Renal cortex interstitium (tissue), 11 donors: ENCODE data around the gene ZNF319. TPM values are rescaled to one million over a fixed set of nuclear protein-coding genes. Genes with fewer than 3 reads are reported as not detected.
"Not testable (repeated sequence)": the region's sequence is repeated elsewhere in the genome, so short reads cannot be mapped to it uniquely, and the experiment has no call there.

Experiments used
- DNase-seq, 11 donors: peaks; one replicate each; pipeline ENCODE4 v3.0.0-alpha.2; 2013; ENCODE audit warnings: low read depth in 9 of 11, low spot score in 4 of 11; ENCODE audit errors: extremely low read depth in 1 of 11
- polyA plus RNA-seq, 3 donors: library from polyadenylated mRNA; unstranded; fragments of 120-200 nt; gene quantifications; one replicate each; pipeline ENCODE4 v1.2.1, GENCODE V29; 2013; ENCODE audit not compliant: insufficient read length in 3 of 3

Gene ZNF319
- polyA plus RNA-seq, 3 donors: 9.2 to 12.8 (median 9.9) TPM

DNA sequence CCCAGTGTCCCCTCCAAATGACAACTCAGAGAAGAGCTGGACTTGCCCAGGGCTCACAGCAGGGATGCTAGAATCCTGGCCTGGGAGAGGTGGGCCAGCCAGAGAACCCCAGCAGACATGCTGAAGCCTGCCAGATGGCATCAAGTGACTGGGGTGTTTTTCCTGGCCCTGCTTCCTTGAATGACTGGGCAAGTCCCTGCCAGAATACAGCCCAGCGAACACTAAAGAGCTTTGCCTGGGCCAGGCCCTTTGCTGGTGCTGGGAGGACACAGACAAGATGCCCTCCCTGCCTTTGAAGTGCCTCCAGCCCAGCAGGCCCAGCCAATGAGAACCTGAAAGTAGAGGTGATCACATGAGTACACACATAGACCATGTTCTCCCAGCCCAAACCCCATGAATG is 11.5 kb downstream of the ZNF319 start:
- no peak for DNase-seq

DNA sequence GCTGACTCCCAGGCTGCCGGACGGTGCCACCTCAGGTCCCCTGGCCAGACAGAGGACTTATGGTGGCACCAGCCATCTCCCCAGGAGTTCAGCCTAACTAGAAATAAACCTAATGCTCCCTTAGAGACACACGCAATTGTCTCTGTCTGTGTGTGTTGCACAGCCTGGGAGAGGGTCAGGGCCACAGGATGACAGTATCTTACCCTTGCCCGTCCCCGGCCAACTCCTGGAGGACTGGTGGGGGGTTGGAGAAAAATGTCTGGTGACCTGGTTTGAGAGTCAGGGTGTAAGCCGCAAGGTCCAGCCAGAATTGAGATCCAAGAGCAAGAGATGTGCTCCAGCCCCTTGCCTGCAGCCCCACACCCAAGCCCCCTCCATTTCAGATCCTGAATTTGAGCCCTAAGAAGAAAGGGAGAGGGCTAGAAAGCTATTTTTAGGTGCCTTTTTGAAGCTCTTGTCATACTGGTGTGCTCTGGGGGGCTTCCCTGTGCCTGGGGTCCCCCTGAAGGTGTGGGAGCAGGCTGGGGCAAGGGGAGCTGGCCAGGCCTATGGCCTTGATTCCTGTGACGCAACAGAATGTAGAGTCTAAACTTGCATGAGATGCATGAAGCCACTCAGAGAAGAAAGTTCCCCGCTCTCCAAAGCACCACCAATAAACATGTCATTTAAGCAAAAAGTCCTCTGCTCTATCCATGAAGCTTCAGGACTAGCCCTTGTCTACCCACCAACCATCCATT is 12.9 kb downstream of the ZNF319 start:
- no peak for DNase-seq

DNA sequence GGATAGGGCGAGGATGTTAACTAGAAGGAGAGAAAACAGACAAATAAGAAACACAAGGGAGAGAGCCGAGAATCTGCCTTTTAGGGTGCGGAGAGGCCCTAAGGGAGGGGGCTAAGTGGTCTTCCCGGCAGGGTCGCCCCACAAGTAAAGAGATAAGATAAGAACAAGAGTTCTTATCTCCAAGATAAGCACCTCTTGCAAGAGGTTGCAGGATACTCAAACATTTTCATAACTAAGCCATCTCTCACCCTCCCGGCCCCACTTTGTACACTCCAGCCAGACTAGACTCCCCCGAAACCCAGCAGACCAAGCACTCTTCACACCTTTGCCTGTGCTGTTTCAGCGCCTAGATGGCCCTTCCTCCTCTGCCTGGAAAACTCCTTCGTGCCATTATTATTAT is 14.3 kb downstream of the ZNF319 start:
- DNase-seq: no peak

DNA sequence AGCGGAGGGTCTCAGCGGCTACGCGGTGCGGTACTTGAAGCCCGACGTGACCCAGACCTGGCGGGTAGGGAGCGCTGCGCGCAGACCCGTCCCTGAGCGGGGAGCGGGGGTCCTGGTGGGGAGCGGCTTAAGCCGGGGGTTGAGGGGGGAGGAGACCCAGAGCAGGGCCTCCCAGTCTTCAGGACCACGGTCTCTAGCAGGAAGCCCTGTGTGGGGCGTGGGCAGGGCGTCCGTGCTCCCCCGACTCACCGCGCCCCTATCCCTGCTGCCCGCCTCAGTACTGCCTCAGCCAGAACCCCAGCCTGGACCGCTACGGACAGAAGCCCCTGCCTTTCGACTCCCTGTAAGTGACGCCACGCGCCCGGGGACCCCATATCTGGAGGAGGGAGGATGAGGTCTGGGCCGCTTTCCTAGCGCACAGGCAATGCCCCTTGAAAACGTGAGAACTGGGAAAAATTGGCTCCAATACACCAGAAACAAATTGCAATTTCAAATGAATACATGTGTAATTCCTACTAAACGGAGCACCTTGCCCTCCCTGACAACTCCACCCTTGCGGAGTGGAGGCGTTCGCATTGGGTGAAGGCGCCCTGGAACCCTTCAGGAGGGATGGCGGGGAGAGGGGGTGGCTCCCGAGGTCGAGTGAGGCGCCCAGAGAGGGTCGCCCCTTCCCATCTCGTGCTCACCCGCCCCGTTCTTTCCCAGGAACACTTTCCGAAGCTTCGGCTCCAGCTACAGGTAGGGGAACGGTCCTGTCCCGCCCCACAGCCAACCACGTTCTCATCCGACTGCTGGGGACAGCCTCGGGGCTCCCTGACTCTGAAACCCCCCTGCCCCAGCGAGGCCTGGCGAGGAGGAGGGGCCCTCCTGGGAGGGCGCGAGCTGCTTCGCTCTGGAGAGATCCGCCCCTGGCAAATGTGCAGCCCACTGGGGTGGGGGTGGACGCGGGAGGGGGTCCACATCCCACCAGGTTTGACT is 15.0 kb downstream of the ZNF319 start:
- DNase-seq: no peak

DNA sequence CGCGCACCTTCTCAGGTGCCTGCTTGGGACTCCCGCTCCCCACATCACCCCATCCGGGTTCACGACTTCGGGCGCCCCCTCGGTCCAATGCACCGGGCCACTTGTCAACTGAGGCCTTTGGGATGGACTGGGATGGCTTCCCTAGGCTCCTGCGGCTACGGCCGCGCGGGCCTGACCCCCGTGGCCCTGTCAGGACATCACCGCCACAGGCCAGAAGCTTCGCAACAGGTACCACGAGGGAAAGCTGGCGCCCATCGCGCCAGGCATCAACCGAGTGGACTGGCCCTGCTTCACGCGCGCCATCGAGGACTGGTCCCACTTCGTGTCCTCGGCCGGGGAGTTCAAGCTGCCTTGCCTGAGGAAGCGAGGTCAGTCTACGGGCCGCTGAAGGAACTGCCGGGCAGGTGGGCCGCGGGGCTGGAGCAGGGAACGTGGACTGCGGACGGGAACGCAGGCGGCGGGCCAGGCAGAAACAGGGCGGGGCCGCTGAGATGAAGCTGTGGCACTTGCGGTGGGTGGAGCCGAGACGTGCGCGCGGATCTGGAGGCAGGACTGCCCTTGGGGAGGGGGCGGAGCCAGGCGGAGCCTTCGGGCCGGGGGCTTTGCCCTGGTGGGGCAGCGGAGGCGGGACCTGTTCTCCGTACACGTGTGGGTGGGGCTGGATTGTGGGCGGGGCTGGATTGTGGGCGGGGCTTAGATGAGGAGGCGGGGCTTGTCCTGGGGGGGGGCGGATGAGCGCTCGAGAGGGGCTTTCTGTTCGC is 15.8 kb downstream of the ZNF319 start:
- DNase-seq: peak in 9 of 11 donors; percentile 62 to 80 (median 74)

DNA sequence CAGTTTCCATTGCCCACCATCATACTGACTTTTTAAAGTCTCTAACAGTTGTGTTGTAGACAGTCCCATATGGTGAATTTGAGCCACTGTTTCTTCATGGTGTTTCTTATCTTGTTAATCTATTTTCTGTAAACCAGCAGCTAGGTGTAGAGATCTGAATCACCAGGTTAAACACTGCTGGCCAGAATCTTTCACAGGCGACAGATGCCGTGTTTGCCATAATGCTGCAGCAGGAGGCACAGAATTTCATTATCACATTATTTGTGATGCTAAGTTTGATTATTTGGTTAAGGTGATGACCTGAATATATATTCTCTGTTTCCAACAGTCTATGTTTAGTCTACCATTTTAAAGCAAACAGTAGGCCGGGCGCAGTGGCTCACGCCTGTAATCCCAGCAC is 18.1 kb downstream of the ZNF319 start:
- DNase-seq: no peak

DNA sequence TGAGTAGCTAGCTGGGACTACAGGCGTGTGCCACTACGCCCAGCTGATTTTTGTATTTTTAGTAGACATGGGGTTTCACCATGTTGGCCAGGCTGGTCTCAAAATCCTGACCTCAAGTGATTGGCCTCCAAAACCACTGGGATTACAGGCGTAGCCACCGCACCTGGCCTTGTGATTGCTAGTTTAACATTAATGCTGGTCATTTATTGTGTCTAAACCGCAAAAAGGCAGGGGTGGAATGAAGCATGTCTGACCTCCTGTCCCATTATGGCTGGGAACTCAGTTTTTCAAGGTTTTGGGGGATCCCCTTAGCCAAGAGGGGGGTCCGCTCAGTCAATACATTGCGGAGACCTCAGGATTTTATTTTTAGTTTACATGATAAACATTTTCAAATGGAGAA is 18.8 kb downstream of the ZNF319 start:
- no peak for DNase-seq

DNA sequence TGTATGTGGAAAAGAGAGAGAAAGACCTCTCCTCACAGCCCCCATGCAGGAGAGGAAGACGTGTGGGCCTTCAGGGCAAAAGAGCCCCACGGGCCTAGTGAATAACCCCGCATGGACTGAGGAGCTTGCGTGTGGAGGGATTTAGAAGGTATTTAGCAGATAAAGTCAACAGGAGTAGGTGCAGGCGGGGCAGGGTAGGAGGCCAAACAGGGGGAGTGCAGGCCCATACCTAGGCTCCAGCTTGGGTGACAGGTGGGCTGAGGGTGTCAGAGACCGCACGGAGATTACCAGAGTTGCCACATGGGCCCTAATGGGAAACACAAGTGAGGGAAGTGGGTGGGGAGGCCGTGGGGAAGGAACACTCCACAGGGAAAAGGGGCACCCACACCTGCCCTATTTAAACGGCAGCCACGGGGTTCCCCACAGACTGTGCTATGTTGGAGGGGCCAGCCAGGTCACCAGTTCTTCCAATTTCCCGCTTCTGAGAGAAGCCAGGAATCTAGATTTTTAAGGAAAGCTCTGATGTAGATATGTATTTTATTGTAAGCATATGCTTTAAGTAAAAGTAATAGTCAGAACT is 21.4 kb downstream of the ZNF319 start:
- no peak for DNase-seq

DNA sequence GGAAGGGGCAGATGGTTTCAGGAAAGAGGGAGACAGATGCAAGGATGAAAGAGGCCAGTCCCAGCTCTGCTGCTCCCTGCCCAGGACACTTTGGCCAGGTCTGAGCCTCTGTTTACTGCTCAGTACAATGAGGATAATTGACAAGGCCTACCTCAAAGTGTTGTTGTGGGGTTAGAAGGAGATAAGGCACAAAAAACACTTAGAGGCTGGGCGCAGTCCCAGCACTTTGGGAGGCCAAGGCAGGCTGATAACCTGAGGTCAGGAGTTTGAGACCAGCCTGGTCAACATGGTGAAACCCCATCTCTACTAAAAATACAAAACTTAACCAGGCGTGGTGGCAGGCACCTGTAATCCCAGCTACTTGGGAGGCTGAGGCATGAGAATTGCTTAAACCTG is 22.4 kb downstream of the ZNF319 start:
- not testable (repeated sequence) for DNase-seq

DNA sequence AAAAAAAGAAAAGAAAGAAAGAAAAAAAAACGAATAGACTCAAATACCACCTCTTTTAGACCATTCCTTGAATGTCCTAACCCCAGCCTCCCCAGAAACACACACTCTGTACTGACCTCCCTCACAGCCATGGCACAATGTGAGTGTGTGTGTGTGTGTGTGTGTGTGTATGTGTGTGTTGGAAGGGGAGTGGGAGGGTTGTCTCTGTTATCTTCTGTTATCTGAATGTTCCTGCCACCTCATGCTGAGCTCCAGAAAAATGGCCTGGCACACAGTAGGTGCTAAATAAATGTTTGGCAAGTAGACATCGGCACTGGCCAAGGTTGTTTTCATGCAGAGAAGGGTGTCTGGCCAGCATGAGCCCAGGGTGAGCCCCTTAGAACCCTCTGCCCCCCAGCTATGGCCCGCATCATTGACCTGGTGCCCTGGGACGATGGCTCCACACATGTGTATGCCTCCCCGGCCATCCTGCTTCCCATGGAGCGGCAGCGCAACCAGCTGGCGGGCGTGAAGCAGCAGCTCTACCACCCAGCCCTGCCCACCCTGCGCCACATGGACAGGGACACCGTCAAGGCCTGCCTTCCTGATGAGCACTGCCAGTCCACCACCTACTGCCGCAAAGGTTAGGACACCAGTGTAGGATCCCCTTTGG is 22.9 kb downstream of the ZNF319 start:
- DNase-seq: no peak

DNA sequence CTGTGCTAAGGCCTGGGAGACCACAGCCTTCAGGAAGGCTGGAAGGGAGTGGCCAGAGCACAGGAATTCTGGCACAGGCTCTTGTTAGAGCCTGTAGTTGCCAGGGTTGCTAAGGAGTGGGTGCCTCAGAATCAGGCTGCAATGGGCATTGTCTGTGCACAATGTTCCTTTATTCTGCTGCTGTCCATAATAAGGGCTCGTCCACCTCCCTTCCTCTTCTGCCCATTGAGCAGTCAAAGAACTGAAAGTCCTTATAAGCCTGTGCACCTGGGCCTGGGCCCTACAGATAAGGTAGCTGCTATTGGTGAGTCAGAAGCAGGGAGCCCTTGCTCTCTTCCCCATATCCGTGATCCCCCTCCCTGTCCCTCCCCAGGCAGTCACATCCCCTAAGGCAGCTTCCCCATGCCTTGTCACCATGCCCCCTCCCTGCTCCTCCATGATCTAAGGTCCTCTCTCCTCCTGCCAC is 24.1 kb downstream of the ZNF319 start:
- DNase-seq: no peak

DNA sequence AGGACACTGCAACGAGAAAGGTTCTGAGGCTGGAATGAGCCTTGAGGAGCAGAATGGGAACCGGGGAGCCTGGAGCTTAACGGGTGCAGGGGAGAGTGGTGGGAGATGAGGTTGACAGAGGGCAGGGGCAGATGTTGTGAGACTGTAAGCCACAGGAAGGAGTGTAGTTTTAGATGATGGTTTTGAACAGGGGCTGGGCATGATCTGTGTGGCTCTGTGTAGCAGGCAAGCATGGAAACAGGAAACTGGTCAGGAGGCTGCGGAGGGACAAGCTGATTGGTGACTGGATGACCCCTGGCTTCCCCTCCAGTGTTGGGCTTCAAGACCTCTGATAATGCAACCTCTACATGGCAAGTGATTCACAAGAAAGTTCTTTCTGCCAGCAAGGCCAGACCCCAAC is 28.2 kb downstream of the ZNF319 start:
- no peak for DNase-seq

DNA sequence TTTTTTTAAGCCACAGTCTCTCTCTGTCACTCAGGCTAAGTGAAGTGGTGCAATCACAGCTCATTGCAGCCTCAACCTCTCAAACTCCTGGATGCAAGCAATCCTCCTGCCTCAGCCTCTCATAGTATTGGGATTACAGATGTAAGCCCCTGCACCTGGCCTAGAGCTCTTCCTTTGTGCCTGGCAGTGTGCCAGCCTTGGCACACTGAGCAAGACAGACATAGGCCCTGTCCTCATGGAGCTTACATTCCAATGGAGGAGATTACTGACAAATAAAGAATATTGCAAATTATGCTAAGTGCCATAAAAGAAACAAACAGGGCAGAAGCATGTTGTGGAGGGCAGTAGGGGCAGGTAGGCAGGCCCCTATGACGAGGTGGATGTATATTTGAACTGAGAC is 28.6 kb downstream of the ZNF319 start:
- DNase-seq: no peak

DNA sequence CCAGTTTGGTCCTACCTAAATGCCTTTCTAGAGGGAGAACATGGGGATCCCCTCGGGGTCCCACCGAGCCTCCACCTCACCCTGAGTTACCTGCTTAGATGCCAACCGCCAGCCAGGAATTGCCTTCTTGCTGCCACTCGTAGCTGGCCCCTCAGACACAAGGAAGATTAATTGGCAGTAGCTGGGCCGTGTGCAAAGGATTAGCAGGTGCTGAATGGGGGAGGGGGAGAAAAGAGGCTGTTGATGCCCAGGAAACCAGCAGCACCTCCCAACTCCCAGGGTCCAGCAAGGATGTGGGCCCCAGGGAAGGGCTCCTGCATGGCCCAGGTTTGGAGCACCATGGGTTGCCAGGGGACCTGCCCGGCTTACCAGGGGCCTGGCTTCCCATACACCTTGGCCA is 29.5 kb downstream of the ZNF319 start, which contains the start of gene CNGB1:
TSS of gene CNGB1 (minus strand) at position 159 of the 400 bp plus-strand sequence. CDS start 3,842 bp downstream, outside the sequence.
- DNase-seq: no peak

DNA sequence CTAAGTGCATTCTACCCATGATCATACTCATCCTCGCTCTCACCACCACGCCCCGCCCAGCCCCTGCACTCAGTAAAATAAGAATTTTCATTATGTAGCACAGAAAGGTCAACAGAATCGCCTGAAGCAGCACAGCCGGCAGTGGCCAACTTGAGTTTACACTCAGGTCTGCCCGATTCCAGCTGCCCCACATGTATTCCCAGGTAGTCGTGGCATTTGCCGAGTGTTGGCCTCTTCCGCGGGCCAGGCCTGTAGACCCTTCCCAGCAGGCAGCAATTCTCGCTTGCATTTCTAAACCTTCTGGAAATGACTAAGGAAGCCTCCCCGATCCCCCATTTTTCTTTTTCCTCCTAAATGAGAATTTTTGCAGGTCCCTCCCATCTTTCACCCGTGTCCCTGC is 30.2 kb downstream of the ZNF319 start:
- no peak for DNase-seq

DNA sequence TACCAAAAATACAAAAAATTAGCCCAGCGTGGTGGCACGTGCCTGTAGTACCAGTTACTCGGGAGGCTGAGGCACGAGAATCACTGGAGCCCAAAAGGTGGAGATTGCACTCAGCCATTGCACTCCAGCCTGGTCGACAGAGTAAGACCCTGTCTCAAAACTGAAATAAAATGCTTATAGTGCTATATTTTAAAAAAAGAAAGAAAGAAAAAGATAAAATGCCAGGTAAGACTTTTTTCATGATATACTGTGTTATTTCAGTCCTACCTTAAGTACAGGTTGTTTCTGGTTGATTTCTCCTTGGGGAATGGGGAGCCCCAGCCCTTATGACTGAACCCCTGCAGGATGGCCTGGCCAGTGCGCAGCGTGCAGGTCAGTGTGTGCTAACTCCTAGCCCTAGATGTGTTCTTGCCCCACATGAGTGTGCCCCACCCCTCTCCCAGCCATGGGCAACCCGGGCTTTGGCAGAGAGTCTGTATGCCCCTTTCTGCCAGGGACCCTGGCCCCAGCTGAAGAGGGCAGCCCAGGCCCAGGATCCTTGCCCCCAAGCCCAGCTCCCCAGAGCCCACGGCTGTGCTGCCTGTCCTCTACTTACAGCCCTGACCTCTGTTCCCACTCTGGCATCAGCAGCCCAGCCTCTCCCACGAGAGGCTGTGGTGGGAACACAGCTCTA is 30.9 kb downstream of the ZNF319 start:
- DNase-seq: no peak

DNA sequence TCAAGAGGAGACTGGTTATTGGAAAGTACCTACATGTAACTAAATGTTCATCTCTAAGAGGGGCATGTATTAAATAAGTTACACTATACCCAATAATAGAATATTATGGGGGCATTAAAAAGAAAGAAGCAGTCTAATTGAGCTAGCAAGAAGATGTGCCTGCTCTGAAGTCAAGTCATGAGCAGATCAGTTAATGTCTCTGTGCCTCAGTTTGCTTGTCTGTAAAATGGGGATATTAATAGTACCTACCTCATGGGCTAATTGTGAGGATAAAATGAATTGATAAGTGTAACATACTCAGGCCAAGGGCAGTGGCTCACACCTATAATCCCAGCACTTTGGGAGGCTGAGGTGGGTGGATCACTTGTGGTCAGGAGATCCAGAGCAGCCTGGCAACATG is 32.6 kb downstream of the ZNF319 start:
- no peak for DNase-seq

DNA sequence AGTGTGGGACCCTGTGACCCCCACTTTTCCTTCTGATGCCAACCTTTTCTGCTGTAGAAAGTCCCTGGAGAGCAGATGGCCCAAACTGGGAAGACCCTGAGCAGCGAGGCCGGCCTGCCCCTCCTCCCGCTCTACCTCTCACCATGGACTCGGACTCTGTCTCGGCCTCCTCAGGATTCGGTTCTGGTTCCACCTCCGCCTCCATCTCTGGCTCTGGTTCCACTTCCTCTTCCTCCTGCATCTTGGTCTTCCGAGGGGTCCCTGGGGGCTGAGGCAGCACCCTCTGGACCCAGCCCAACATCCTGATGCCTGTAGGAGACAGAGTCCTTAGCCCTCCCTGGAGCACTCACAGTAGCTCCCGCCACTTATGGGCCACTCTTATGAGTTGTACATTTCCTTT is 33.5 kb downstream of the ZNF319 start:
- DNase-seq: no peak
